ENCODE results near the gene CHD9NB. TPM values are rescaled to one million over a fixed set of nuclear protein-coding genes. Genes with fewer than 3 reads are reported as not detected.

CHD9NB gene
- total RNA-seq, 1 donor from 2014 or later, result 2.0 TPM

- H3K4me1 Mint-ChIP-seq (ENCODE audit: unreplicated experiment), result no peaks in the 10 kb centered on the region
- no peak overlapping the region for H3K27ac Mint-ChIP-seq (ENCODE audit: unreplicated experiment)
These were observed 33.8 kb downstream of the CHD9NB start for GRCh38 chr16:53018834-53019416.

DNA sequence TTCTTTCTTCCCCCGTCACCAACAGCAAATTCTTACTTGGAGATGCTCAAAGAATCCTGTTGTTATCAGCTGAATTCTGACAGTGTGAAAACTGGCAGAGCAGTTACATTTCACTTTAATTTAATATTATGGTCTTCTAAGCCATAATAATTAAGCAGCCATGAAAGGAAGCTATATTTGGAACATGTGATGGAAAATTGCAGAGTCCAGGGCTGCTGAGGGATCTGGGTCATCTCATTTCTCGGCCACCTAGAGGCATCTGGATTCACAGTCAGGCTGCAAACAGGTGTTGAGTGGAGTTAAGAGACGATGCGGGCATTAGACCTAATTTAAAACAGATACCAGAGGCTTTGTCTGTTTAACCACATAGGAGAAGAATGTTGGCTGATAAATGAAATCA, 38.4 kb downstream of the CHD9NB start:
- Mint-ChIP-seq H3K27ac (ENCODE audit: unreplicated experiment) (no peak overlapping the region), H3K27me3 (ENCODE audit: unreplicated experiment) (no peaks in the 10 kb centered on the region), H3K4me1 (ENCODE audit: unreplicated experiment) (no peaks in the 10 kb centered on the region), H3K9me3 (ENCODE audit: unreplicated experiment) (no peaks in the 10 kb centered on the region), H3K4me3 (ENCODE audit: unreplicated experiment) (no peak overlapping the region), H3K36me3 (ENCODE audit: low read depth, unreplicated experiment) (no peaks in the 10 kb centered on the region)
- TF ChIP-seq, protein P1, sequence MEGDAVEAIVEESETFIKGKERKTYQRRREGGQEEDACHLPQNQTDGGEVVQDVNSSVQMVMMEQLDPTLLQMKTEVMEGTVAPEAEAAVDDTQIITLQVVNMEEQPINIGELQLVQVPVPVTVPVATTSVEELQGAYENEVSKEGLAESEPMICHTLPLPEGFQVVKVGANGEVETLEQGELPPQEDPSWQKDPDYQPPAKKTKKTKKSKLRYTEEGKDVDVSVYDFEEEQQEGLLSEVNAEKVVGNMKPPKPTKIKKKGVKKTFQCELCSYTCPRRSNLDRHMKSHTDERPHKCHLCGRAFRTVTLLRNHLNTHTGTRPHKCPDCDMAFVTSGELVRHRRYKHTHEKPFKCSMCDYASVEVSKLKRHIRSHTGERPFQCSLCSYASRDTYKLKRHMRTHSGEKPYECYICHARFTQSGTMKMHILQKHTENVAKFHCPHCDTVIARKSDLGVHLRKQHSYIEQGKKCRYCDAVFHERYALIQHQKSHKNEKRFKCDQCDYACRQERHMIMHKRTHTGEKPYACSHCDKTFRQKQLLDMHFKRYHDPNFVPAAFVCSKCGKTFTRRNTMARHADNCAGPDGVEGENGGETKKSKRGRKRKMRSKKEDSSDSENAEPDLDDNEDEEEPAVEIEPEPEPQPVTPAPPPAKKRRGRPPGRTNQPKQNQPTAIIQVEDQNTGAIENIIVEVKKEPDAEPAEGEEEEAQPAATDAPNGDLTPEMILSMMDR (IDR thresholded peaks at IDR 0.05; ENCODE audit: unreplicated experiment), result no peak
- DNase-seq (ENCODE audit: low spot score), result no peak

More at GRCh38 chr16:53018834-53019416, 33.8 kb downstream of the CHD9NB start:
- Mint-ChIP-seq H3K4me3 (ENCODE audit: unreplicated experiment) (no peak overlapping the region), H3K27me3 (ENCODE audit: unreplicated experiment) (peaks cover 2% of the 10 kb centered on the region), H3K9me3 (ENCODE audit: unreplicated experiment) (no peaks in the 10 kb centered on the region), H3K36me3 (ENCODE audit: low read depth, unreplicated experiment) (no peaks in the 10 kb centered on the region)
- DNase-seq (ENCODE audit: low spot score), result no peak
- TF ChIP-seq, protein P1 (IDR thresholded peaks at IDR 0.05; ENCODE audit: unreplicated experiment), result no peak

DNA sequence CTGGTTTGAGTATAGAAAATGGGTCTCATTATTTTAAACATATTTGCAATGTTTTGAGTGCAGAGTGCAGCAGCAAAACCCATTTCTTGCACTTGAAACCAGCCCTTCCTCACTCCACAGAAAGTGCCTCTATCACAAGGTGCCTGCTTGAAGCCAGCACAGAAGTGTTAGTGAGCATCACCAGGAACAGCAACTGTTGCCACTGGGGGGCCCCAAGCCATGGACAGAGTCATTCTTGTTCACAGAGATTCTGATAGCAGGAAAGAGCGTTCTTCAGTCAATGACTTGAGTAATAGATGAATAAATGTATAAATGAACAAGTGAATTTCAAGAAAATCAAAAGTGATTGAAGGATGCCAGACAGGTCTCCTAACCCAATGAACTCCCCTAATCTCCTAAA, 45.6 kb downstream of the CHD9NB start:
- H3K4me1 Mint-ChIP-seq (ENCODE audit: unreplicated experiment), result no peaks in the 10 kb centered on the region
- no peak for DNase-seq (ENCODE audit: low spot score)
- no peak overlapping the region for H3K27ac Mint-ChIP-seq (ENCODE audit: unreplicated experiment)
- no peaks in the 10 kb centered on the region for H3K27me3 Mint-ChIP-seq (ENCODE audit: unreplicated experiment)
- H3K4me3 Mint-ChIP-seq (ENCODE audit: unreplicated experiment), result no peak overlapping the region
- no peaks in the 10 kb centered on the region for H3K36me3 Mint-ChIP-seq (ENCODE audit: low read depth, unreplicated experiment)
- TF ChIP-seq, protein P1 (IDR thresholded peaks at IDR 0.05; ENCODE audit: unreplicated experiment), result no peak
- no peaks in the 10 kb centered on the region for H3K9me3 Mint-ChIP-seq (ENCODE audit: unreplicated experiment)

DNA sequence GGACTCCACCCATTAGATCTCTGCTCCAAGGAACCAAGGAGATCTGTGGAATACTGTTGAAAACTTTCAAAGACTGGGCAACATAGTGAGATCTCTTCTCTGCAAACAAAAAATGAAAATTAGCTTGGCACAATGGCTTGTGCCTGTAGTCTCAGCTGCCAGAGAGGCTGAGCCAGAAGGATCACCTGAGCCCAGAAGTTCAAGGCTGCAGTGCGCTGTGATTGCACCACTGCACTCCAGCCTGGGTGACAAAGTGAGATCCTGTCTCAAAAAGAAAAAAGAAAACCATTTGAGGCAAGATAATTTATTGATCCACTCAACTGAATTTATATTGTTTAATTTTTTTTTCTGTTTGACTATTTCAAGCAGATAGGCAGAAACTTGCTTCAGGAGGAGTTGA, 54.8 kb downstream of the CHD9NB start:
- Mint-ChIP-seq H3K36me3 (ENCODE audit: low read depth, unreplicated experiment) (no peaks in the 10 kb centered on the region), H3K27me3 (ENCODE audit: unreplicated experiment) (no peaks in the 10 kb centered on the region), H3K27ac (ENCODE audit: unreplicated experiment) (no peak overlapping the region), H3K4me3 (ENCODE audit: unreplicated experiment) (no peak overlapping the region), H3K4me1 (ENCODE audit: unreplicated experiment) (no peaks in the 10 kb centered on the region), H3K9me3 (ENCODE audit: unreplicated experiment) (no peaks in the 10 kb centered on the region)
- TF ChIP-seq, protein P1 (IDR thresholded peaks at IDR 0.05; ENCODE audit: unreplicated experiment), result no peak
- no peak for DNase-seq (ENCODE audit: low spot score)

DNA sequence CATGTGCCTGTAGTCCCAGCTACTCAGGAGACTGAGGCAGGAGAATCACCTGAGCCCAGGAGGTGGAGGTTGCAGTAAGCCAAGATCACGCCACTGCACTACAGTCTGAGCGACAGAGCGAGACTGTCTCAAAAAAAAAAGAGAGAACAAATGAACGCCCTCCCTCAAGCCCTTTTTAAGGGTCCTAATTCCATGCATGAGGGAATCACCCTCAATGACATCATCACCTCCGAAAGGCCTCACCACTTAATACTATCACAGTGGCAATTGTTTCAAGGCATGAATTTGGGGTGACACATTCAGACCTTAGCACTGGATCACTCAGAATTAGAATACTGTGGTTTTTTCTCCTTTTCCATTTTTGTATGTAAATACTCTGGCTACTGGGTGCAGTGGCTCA, 57.8 kb downstream of the CHD9NB start:
- DNase-seq (ENCODE audit: low spot score), result no peak
- TF ChIP-seq, protein P1 (IDR thresholded peaks at IDR 0.05; ENCODE audit: unreplicated experiment), result no peak
- Mint-ChIP-seq H3K4me3 (ENCODE audit: unreplicated experiment) (no peak overlapping the region), H3K9me3 (ENCODE audit: unreplicated experiment) (no peaks in the 10 kb centered on the region), H3K27me3 (ENCODE audit: unreplicated experiment) (no peaks in the 10 kb centered on the region), H3K36me3 (ENCODE audit: low read depth, unreplicated experiment) (no peaks in the 10 kb centered on the region), H3K27ac (ENCODE audit: unreplicated experiment) (no peak overlapping the region), H3K4me1 (ENCODE audit: unreplicated experiment) (no peaks in the 10 kb centered on the region)
